ENCODE data around the gene ATP6V0D1. TPM values are rescaled to one million over a fixed set of nuclear protein-coding genes. Genes with fewer than 3 reads are reported as not detected.
A peak's percentile ranks its signal among the peaks of the same experiment; 100 is the strongest.

ATP6V0D1 gene
- total RNA-seq, 4 donors from 2014 or later: 103 to 131 (median 119) TPM

- intact Hi-C loops (cut with DNase I): no loop called here
- no peak for DNase-seq (ENCODE audit: extremely low spot score)
These were observed 49.8 kb downstream of the ATP6V0D1 start, which contains the start of gene HSD11B2 for GRCh38 chr16:67430977-67431774. Gene HSD11B2, plus strand, starts transcription at chr16:67431121. Its CDS starts 128 bp downstream, at chr16:67431249.

GRCh38 chr16:67430504-67430976 is 50.4 kb downstream of the ATP6V0D1 start:
- no peak for DNase-seq (ENCODE audit: extremely low spot score)
- no peaks in the 10 kb centered on the region for H3K9me3 ChIP-seq
- intact Hi-C loops (cut with DNase I): no loop called here
- H3K4me1 ChIP-seq: peaks cover 10 to 43% (median 30%) of the 10 kb centered on the region in 4 donors
- TF ChIP-seq, protein P1, sequence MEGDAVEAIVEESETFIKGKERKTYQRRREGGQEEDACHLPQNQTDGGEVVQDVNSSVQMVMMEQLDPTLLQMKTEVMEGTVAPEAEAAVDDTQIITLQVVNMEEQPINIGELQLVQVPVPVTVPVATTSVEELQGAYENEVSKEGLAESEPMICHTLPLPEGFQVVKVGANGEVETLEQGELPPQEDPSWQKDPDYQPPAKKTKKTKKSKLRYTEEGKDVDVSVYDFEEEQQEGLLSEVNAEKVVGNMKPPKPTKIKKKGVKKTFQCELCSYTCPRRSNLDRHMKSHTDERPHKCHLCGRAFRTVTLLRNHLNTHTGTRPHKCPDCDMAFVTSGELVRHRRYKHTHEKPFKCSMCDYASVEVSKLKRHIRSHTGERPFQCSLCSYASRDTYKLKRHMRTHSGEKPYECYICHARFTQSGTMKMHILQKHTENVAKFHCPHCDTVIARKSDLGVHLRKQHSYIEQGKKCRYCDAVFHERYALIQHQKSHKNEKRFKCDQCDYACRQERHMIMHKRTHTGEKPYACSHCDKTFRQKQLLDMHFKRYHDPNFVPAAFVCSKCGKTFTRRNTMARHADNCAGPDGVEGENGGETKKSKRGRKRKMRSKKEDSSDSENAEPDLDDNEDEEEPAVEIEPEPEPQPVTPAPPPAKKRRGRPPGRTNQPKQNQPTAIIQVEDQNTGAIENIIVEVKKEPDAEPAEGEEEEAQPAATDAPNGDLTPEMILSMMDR (IDR thresholded peaks at IDR 0.05): no peak
- TF ChIP-seq EP300 (IDR thresholded peaks at IDR 0.05) (no peak), POLR2A (IDR thresholded peaks at IDR 0.05; ENCODE audit: low read depth) (no peak), POLR2AphosphoS5 (IDR thresholded peaks at IDR 0.05) (no peak)
- H3K36me3 ChIP-seq: peaks cover 0 to 5% (median 2%) of the 10 kb centered on the region in 4 donors
- peak overlapping the region in 3 of 4 donors; percentile 9 to 53 (median 52) for H3K27ac ChIP-seq (replicated peaks in 1 of 4)
- peaks cover 0 to 46% (median 0%) of the 10 kb centered on the region in 4 donors for H3K27me3 ChIP-seq
- peak overlapping the region; percentile 56 to 66 (median 59) for H3K4me3 ChIP-seq
- WGBS: no CpG with 5 or more reads among the region's 53 CpGs

More at GRCh38 chr16:67430977-67431774, 49.8 kb downstream of the ATP6V0D1 start, which contains the start of gene HSD11B2:
- Histone ChIP-seq H3K27me3 (peaks cover 0 to 40% (median 0%) of the 10 kb centered on the region in 4 donors), H3K9me3 (no peaks in the 10 kb centered on the region), H3K4me1 (peaks cover 10 to 43% (median 30%) of the 10 kb centered on the region in 4 donors), H3K4me3 (peak within 1 kb of the TSS; percentile 56 to 66 (median 59)), H3K27ac (replicated peaks in 1 of 4) (peak within 1 kb of the TSS in 3 of 4 donors; percentile 36 to 53 (median 52)), H3K36me3 (peaks cover 0 to 11% (median 5%) of the 10 kb centered on the region in 4 donors)
- no peak for TF ChIP-seq POLR2A (IDR thresholded peaks at IDR 0.05; ENCODE audit: low read depth)
- TF ChIP-seq EP300 (IDR thresholded peaks at IDR 0.05): no peak
- no peak for TF ChIP-seq POLR2AphosphoS5 (IDR thresholded peaks at IDR 0.05)
- TF ChIP-seq, protein P1 (IDR thresholded peaks at IDR 0.05): peak in 2 of 3 experiments; percentile 13 to 15
- WGBS: 6% methylated on average over 8 of the region's 87 CpGs

GRCh38 chr16:67429799-67430503 is 51.0 kb downstream of the ATP6V0D1 start:
- Histone ChIP-seq H3K9me3 (no peaks in the 10 kb centered on the region), H3K4me3 (peak overlapping the region; percentile 56 to 66 (median 59)), H3K4me1 (peaks cover 10 to 43% (median 30%) of the 10 kb centered on the region in 4 donors), H3K36me3 (no peaks in the 10 kb centered on the region), H3K27ac (replicated peaks in 1 of 4) (no peak overlapping the region), H3K27me3 (peaks cover 0 to 52% (median 0%) of the 10 kb centered on the region in 4 donors)
- intact Hi-C loops (cut with DNase I): no loop called here
- 50% methylated on average over 6 of the region's 13 CpGs for WGBS
- no peak for DNase-seq (ENCODE audit: extremely low spot score)
- TF ChIP-seq EP300 (IDR thresholded peaks at IDR 0.05): no peak
- TF ChIP-seq, protein P1 (IDR thresholded peaks at IDR 0.05): no peak
- TF ChIP-seq POLR2AphosphoS5 (IDR thresholded peaks at IDR 0.05): no peak
- TF ChIP-seq POLR2A (IDR thresholded peaks at IDR 0.05; ENCODE audit: low read depth): no peak

- no peaks in the 10 kb centered on the region for H3K36me3 ChIP-seq
- H3K27me3 ChIP-seq: peaks cover 0 to 57% (median 0%) of the 10 kb centered on the region in 4 donors
- H3K4me3 ChIP-seq: no peak overlapping the region
- DNase-seq (ENCODE audit: extremely low spot score): no peak
- intact Hi-C loops (cut with DNase I): no loop called here
- no peaks in the 10 kb centered on the region for H3K9me3 ChIP-seq
- H3K4me1 ChIP-seq: peaks cover 10 to 43% (median 30%) of the 10 kb centered on the region in 4 donors
- TF ChIP-seq, protein P1 (IDR thresholded peaks at IDR 0.05): no peak
- no peak for TF ChIP-seq POLR2AphosphoS5 (IDR thresholded peaks at IDR 0.05)
- 97% methylated on average over 3 of the region's 3 CpGs for WGBS
- H3K27ac ChIP-seq (replicated peaks in 1 of 4): no peak overlapping the region
These were observed 51.7 kb downstream of the ATP6V0D1 start for GRCh38 chr16:67429053-67429798.
